ENCODE data around the gene PLIN3.
"Not testable (repeated sequence)": the region's sequence is repeated elsewhere in the genome, so short reads cannot be mapped to it uniquely, and the experiment has no call there.

PLIN3 gene

DNA sequence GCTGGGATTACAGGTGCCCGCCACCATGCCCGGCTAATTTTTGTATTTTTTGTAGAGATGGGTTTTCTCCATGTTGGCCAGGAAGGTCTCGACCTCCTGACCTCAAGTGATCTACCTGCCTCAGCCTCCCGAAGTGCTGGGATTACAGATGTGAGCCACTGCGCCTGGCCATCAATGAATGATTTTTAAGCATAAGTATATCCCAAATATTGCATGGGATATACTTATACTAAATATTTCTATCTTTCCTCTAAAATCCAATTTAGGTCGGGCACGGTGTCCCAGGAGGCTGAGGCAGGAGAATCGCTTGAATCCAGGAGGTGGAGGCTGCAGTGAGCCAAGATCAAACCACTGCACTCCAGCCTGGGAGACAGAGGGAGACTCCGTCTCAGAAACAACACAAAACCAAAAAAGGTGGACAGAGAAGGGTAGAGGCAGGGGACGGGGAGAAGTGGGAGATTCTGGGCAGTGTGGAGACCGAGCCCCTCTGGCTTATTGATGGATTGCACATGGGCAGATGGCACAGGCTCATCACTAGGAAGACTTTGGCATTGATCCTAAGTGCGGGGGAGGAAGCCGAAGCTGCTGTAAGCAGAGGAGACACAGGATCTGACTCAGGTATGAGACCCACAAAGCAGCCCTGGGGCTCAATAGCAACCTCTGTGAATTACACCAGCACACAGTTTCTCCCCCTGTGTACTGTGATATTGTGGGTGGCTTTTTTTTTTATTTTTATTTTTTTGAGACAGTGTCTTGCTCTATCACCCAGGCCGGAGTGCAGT, 21.8 kb upstream of the PLIN3 start:
- DNase-seq (ENCODE audit: low read depth in 2 of 2): peak; percentile 31 to 76
- TF ChIP-seq CTCF (IDR thresholded peaks at IDR 0.05; ENCODE audit: low read depth, low read length): no peak
- H3K4me3 ChIP-seq (replicated peaks in 1 of 2; ENCODE audit: low read depth in 2 of 2, low read length in 2 of 2): no peak overlapping the region

GRCh38 chr19:4887803-4888202, 20.3 kb upstream of the PLIN3 start:
- not testable (repeated sequence) for DNase-seq (ENCODE audit: low read depth in 2 of 2)

GRCh38 chr19:4884993-4885392, 17.5 kb upstream of the PLIN3 start:
- not testable (repeated sequence) for H3K4me3 ChIP-seq (replicated peaks in 1 of 2; ENCODE audit: low read depth in 2 of 2, low read length in 2 of 2); DNase-seq (ENCODE audit: low read depth in 2 of 2)

More at GRCh38 chr19:4887803-4888202, 20.3 kb upstream of the PLIN3 start:
- not testable (repeated sequence) for H3K4me3 ChIP-seq (replicated peaks in 1 of 2; ENCODE audit: low read depth in 2 of 2, low read length in 2 of 2)

DNA sequence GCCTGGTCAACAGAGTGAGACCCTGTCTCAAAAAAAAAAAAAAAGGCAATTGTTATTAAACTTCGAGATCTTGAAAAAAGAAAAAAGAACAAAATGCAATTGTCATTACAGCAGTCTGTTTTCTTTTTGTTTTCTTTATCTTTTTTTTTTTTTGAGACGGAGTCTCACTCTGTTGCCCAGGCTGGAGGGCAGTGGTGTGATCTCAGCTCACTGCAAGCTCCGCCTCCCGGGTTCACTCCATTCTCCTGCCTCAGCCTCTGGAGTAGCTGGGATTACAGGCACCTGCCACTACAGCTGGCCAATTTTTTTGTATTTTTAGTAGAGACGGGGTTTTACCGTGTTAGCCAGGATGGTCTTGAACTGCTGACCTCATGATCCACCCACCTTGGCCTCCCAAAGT, 15.4 kb upstream of the PLIN3 start:
- H3K4me3 ChIP-seq (replicated peaks in 1 of 2; ENCODE audit: low read depth in 2 of 2, low read length in 2 of 2); DNase-seq (ENCODE audit: low read depth in 2 of 2): not testable (repeated sequence)

- TF ChIP-seq CTCF (IDR thresholded peaks at IDR 0.05; ENCODE audit: low read depth, low read length): no peak
- no peak overlapping the region for H3K4me3 ChIP-seq (replicated peaks in 1 of 2; ENCODE audit: low read depth in 2 of 2, low read length in 2 of 2)
- no peak for DNase-seq (ENCODE audit: low read depth in 2 of 2)
Measured at GRCh38 chr19:4879041-4879440, 11.6 kb upstream of the PLIN3 start.

DNA sequence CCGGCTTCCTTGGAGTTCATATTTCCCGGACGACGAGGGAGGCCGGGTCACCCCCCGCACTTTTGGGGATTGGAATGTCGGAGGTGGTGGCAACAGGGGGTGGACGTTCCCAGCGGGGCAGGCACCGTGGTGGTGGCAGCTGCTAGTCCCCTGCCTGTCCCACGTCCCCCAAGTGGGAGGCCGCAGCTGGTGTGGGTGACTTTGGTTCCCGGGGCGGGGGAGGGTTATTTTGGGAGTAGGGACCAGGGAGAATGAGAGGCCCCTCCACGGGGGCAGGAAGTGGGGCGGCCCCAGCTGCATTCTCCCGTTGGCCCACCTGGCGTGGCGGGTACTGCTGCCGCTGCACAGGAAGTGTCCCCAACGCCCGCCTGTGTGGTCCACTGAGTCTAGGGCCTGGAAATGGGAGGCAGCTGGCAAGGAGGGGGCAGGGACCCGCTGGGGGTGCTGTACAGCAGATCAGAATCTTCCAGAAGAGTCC, 11.1 kb upstream of the PLIN3 start:
- no peak overlapping the region for H3K4me3 ChIP-seq (replicated peaks in 1 of 2; ENCODE audit: low read depth in 2 of 2, low read length in 2 of 2)
- no peak for DNase-seq (ENCODE audit: low read depth in 2 of 2)
- no peak for TF ChIP-seq CTCF (IDR thresholded peaks at IDR 0.05; ENCODE audit: low read depth, low read length)

- TF ChIP-seq CTCF (IDR thresholded peaks at IDR 0.05; ENCODE audit: low read depth, low read length): no peak
- DNase-seq (ENCODE audit: low read depth in 2 of 2): peak in 1 of 2 donors; percentile 8
- no peak overlapping the region for H3K4me3 ChIP-seq (replicated peaks in 1 of 2; ENCODE audit: low read depth in 2 of 2, low read length in 2 of 2)
Measured at GRCh38 chr19:4877753-4878490, 10.5 kb upstream of the PLIN3 start.

- no peak for DNase-seq (ENCODE audit: low read depth in 2 of 2)
- H3K4me3 ChIP-seq (replicated peaks in 1 of 2; ENCODE audit: low read depth in 2 of 2, low read length in 2 of 2): no peak overlapping the region
- no peak for TF ChIP-seq CTCF (IDR thresholded peaks at IDR 0.05; ENCODE audit: low read depth, low read length)
Measured at GRCh38 chr19:4873930-4874329, 6.5 kb upstream of the PLIN3 start.
